ENCODE measurements around the gene PI4K2A. TPM values are rescaled to one million over a fixed set of nuclear protein-coding genes. Genes with fewer than 3 reads are reported as not detected.

PI4K2A gene
- total and polyA plus RNA-seq, 2 of the 13 experiments (the other 11 are each of a cell fraction or from before 2014, with no cell fraction given): 10.9 to 14.3 TPM

- TF ChIP-seq ZBED4 (CRISPR knock-in tag; IDR thresholded peaks at IDR 0.05; ENCODE audit: borderline replicate concordance): 0 out of 2 replicates have a peak, but pooled peaks have one; percentile 46
- TF ChIP-seq TAF1 (CRISPR knock-in tag; IDR thresholded peaks at IDR 0.05): peak; percentile 82; the same call in 1 of the 2 replicates
- no peak; the same call in 1 of the 2 replicates for TF ChIP-seq CBX5 (CRISPR knock-in tag; IDR thresholded peaks at IDR 0.05; ENCODE audit: borderline replicate concordance)
- TF ChIP-seq GABPB1 (CRISPR knock-in tag; IDR thresholded peaks at IDR 0.05): peak; percentile 77
- TF ChIP-seq ZNF546 (CRISPR knock-in tag; conservative IDR thresholded peaks at IDR 0.05): peak; percentile 74; the same call in 1 of the 2 replicates
- TF ChIP-seq CREM (IDR thresholded peaks at IDR 0.05): peak; percentile 55; the same call in 1 of the 2 replicates
- no peak for TF ChIP-seq CREM (CRISPR knock-in tag; IDR thresholded peaks at IDR 0.05)
- 0 out of 2 replicates have a peak, but pooled peaks have one; percentile 50 for TF ChIP-seq ZNF563 (CRISPR knock-in tag; IDR thresholded peaks at IDR 0.05)
- peak; percentile 95 for TF ChIP-seq THAP9 (CRISPR knock-in tag; IDR thresholded peaks at IDR 0.05; ENCODE audit: borderline replicate concordance)
- TF ChIP-seq THAP8 (CRISPR knock-in tag; IDR thresholded peaks at IDR 0.05; ENCODE audit: borderline replicate concordance): peak; percentile 86; the same call in 1 of the 2 replicates
- TF ChIP-seq SALL1 (CRISPR knock-in tag; IDR thresholded peaks at IDR 0.05): peak; percentile 63
- TF ChIP-seq ZGPAT (CRISPR knock-in tag; IDR thresholded peaks at IDR 0.05): peak; percentile 45; the same call in 1 of the 2 replicates
- peak in 1 of 2 experiments; percentile 58; a peak in 1 of 4 replicates for TF ChIP-seq ATF4 (CRISPR knock-in tag; IDR thresholded peaks at IDR 0.05)
- TF ChIP-seq ZNF510 (CRISPR knock-in tag; IDR thresholded peaks at IDR 0.05; ENCODE audit: low read depth): 0 out of 2 replicates have a peak, but pooled peaks have one; percentile 33
- peak; percentile 70 for TF ChIP-seq RBM39 (IDR thresholded peaks at IDR 0.05; ENCODE audit: low read depth, low read length, poor library complexity, severe bottlenecking)
- peak; percentile 76 for TF ChIP-seq ZBTB7B (CRISPR knock-in tag; IDR thresholded peaks at IDR 0.05)
- TF ChIP-seq AGO2 (optimal IDR thresholded peaks at IDR 0.05; ENCODE audit: low read depth, low read length): peak; percentile 49
These were observed 7.3 kb upstream of the PI4K2A start, which contains the start of gene MORN4 (continued) for GRCh38 chr10:97632949-97633884.
